NCI-H2196 treated with DMSO at 0.1 percent for 48 hours (cell line): ENCODE results near the gene SULT1A1.

Source experiments
- DNase-seq: peaks from one replicate; lab custom pipeline; 2025; ENCODE audit not compliant: unreplicated experiment; lab: John Stamatoyannopoulos, UW

The SULT1A1 gene

GRCh38 chr16:28561557-28562187, 48.2 kb downstream of the SULT1A1 start:
- DNase-seq, result no peak

- DNase-seq, result no peak
These were observed 51.4 kb downstream of the SULT1A1 start for GRCh38 chr16:28558456-28558855.

DNA sequence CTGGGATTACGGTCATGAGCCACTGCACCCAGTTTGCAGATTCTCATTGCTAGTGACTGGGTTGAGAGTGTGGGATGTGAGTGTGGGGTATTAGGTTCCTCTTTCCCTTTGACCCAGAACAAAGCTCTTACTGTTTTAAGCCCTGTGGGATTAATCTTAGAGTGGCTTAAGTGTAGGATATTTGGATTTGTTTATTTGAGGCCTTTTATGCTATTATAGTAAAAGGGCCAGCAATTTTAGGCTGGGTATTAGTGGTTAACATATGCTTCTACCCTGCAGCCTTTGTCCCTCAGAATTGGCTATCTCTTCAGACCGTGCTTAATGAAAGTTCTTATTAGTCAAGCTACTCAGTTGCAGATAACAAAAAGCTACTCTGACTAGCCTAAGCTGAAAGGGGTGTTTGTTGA, 52.9 kb downstream of the SULT1A1 start:
- no peak for DNase-seq

DNA sequence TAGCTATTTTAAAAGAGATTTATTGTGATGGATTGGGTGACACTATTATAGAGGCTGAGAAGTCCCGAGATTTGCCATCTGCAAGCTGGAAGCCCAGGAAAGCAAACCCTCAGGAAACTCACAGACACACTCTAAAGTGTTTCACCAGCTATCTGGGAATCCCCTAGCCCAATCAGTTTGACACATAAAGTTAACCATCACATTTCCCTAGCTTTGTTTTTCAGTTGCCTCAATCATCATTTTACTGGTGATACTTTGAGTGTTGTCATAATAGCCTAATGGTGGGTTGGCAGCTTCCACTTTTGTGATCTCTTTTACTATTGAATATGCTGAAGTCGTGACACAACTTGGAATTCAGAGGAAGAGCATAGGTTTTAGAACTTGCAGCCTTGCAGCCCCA, 54.3 kb downstream of the SULT1A1 start:
- no peak for DNase-seq
